GM13976 (cell line): ENCODE measurements around the gene ABCA13.

Source experiments
- DNase-seq: peaks from one replicate; pipeline ENCODE4 v3.0.0; 2012; ENCODE audit warnings: low spot score
- in situ Hi-C: fragments of 300-500 bp; cut with MboI; formaldehyde crosslinking; loops from one replicate; pipeline ENCODE4 v1.12.0; 2022; ENCODE audit warnings: low sequenced_read_pairs, mixed read lengths, inconsistent platforms; ENCODE audit not compliant: unreplicated experiment
- TF ChIP-seq, protein P1 (sequence below): IDR thresholded peaks from 2 replicates; pipeline ENCODE4 v1.5.1; 2012; ENCODE audit warnings: borderline replicate concordance, mild to moderate bottlenecking; ENCODE audit not compliant: insufficient read depth; ENCODE audit errors: extremely low read depth, missing control alignments, control extremely low read depth

ABCA13 gene

DNA sequence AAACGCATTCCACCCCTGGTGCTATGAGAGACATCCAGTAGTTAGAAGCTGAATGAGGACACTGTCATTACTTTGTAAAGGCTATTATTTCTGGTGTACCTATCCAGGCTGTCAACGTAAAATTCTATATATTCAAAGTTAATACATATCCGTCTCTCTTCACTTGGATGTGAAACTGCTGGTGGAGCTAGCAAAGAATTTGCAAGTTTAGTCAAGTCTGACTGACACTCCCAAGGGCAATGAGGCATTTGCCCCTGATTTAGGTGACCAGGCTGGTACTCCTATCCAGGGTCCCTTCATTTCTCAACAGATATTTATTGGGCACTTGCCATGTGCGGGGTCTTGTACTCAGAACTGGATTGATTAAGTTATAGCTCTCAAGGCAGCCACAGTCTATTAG, 493.0 kb downstream of the ABCA13 start:
- TF ChIP-seq, protein P1, sequence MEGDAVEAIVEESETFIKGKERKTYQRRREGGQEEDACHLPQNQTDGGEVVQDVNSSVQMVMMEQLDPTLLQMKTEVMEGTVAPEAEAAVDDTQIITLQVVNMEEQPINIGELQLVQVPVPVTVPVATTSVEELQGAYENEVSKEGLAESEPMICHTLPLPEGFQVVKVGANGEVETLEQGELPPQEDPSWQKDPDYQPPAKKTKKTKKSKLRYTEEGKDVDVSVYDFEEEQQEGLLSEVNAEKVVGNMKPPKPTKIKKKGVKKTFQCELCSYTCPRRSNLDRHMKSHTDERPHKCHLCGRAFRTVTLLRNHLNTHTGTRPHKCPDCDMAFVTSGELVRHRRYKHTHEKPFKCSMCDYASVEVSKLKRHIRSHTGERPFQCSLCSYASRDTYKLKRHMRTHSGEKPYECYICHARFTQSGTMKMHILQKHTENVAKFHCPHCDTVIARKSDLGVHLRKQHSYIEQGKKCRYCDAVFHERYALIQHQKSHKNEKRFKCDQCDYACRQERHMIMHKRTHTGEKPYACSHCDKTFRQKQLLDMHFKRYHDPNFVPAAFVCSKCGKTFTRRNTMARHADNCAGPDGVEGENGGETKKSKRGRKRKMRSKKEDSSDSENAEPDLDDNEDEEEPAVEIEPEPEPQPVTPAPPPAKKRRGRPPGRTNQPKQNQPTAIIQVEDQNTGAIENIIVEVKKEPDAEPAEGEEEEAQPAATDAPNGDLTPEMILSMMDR: no peak
- DNase-seq: no peak
- in situ Hi-C loops: no loop called here

DNA sequence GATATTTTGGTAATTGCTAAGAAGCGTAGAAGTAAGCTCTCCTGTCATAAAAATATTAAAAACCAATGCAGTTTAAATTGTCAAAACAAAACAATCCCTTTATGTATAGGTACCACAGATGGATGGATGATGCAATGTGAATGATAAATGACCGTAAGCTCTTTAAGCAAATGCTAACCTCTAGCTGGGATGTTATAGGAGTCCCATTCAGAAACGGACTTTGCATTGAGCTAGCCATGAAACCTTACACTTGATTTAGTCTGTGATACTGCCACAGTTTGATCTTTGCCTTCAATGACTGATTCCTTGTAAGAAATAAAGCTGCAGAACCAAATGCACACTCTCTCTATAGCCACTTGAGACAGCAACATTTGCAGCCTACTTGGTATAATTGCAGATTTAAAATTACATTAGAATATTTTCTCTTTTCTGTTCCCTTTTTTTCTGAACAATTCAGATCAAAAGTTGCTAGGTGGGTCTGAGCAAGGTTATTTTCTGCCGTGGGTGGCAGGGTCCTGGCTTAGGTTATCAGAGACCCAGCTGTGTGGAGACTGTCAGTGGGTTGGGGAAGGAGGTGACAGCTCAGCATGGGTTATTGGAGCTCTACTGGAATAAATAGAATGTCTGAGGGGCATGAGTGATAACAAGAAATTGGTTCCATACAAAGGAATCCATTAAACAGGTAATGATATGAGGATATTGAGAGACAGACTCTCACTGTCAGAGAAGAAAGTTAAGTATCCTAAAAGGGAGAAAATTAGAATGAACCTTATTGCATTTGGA, 494.3 kb downstream of the ABCA13 start:
- in situ Hi-C loops: no loop called here
- TF ChIP-seq, protein P1: no peak
- DNase-seq: no peak

DNA sequence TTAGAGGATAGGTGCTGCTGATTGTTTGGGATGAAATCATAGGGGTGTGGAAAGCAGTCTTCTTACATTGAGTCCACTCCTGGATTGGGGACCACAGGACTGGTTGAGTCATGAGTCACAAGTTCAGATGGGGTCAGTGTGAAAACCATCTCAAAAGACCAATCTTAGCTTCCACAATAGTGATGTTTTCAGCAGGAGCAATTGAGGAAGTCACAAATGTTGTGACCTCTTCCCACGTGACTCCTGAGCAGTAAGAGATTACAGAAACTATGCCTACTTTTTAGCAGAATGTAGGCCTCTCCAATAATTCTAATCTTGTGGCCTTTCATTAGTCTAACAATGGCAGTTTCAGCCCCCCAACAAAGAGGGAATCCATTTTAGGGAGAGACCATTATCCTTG, 496.1 kb downstream of the ABCA13 start:
- in situ Hi-C loops: no loop called here
- TF ChIP-seq, protein P1: no peak
- no peak for DNase-seq

DNA sequence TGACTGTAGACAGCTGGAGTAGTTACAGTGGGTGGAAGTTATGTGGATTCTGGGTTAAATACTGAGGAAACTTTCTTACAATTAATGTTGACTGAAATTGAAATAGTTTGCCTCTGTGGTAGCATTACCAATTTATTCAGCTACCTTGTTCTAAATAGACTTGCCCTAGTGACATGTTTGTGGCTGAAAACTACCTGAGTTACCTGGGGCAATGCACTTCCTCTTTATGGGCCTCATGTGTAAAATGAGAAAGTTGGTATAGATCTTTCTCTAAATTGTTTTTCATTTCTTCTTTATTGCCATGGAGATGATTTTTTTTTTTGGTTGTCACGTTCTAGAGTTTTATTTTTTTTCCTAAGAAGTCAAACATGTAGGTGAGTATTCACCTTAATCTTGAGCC, 500.4 kb downstream of the ABCA13 start:
- TF ChIP-seq, protein P1: no peak
- in situ Hi-C loops: no loop called here
- DNase-seq: no peak

DNA sequence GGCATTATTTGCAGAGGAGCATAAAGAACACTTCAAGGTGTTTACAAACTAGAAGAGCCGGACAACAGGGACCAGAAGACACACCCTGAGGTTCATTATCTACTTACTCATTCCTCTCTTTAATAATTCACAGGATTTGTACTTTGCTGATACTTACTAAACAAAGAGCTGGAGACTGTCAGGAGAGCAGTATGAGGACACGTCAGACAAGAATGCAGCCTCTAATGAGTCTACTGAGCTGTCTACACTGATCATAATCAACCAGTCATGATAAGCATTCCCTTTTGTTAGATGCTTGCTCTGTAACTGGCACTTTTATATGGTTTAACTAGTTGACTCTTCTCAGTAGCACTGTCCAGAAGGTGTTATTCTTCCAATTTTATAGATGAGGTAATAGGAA, 509.7 kb downstream of the ABCA13 start:
- DNase-seq: no peak
- TF ChIP-seq, protein P1: no peak
- in situ Hi-C loops: no loop called here

DNA sequence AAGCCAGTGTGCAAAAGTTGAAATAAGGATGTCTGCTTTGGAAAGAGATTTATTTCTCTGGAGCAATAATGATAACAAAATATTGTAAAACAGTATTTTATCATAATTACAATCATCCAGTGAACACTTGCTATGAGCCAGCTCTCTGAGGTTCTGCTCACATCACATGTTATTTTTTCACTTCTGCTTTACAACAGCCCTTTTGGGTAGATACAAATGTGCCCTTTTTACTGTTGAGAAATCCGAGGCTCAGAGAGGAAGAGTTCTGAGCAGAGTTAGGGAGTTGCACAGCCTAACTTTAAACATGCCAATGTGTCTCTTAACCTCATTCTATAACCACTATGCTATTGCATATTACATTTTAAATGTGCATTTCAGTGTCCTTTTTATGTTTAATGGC, 520.5 kb downstream of the ABCA13 start:
- DNase-seq: no peak
- TF ChIP-seq, protein P1: no peak
- in situ Hi-C loops: no loop called here
